Left lung (tissue), 10 donors: ENCODE measurements around the gene TRAF3IP3. TPM values are rescaled to one million over a fixed set of nuclear protein-coding genes. Genes with fewer than 3 reads are reported as not detected.
"Not testable (repeated sequence)": the region's sequence is repeated elsewhere in the genome, so short reads cannot be mapped to it uniquely, and the experiment has no call there.

Source experiments
- ATAC-seq: fragments of 200-7000 bp; cut with Tn5 transposase; one replicate; pipeline ENCODE4 v1.9.1; 2020; ENCODE audit warnings: moderate library complexity
- DNase-seq, 4 donors: peaks; one replicate each; pipeline ENCODE4 v3.0.0-alpha.2; 2013 to 2020
- H3K27ac ChIP-seq, 2 donors: fragments of 200-600 bp; sonication (generic) in 1 of 2; one replicate each; pipeline versions ENCODE4 v1.5.0 to v1.8.0; 2020 to 2021
- H3K27me3 ChIP-seq, 2 donors: fragments of 200-600 bp; sonication (generic) in 1 of 2; one replicate each; pipeline versions ENCODE4 v1.5.0 to v1.8.0; 2020 to 2021
- H3K36me3 ChIP-seq, 2 donors: fragments of 200-600 bp; sonication (generic) in 1 of 2; one replicate each; pipeline versions ENCODE4 v1.5.0 to v1.8.0; 2020 to 2021
- H3K4me1 ChIP-seq, 2 donors: fragments of 200-600 bp; one replicate each; pipeline ENCODE4 v1.8.0; 2021
- H3K4me3 ChIP-seq, 2 donors: fragments of 200-600 bp; sonication (generic) in 1 of 2; one replicate each; pipeline versions ENCODE4 v1.5.0 to v1.8.0; 2020 to 2021; ENCODE audit warnings: mild to moderate bottlenecking in 1 of 2
- H3K9me3 ChIP-seq, 2 donors: fragments of 200-600 bp; sonication (generic) in 1 of 2; one replicate each; pipeline versions ENCODE4 v1.5.0 to v1.8.0; 2020 to 2021
- intact Hi-C, 2 donors: fragments of 100-400 bp; cut with DNase I; formaldehyde crosslinking; loops; one replicate each; pipeline versions ENCODE4 v1.11.2 to v1.14.2; 2022
- polyA plus RNA-seq, 6 donors: library from polyadenylated mRNA; unstranded; fragments of 120-200 nt; gene quantifications; one replicate each; pipeline ENCODE4 v1.2.1, GENCODE V29; 2013; ENCODE audit not compliant: insufficient read length in 6 of 6
- total RNA-seq, 2 donors: library from RNA; stranded (reverse); fragmentation: NEBNext Ultra II Directional; extraction: Animal tissue kit (Norgen Biotek cat#: 25700); gene quantifications; one replicate each; pipeline ENCODE4 v1.2.1, GENCODE V29; 2021
- TF ChIP-seq, protein P1 (sequence below), 2 donors: fragments of 200-600 bp; sonication (generic) in 1 of 2; IDR thresholded peaks; one replicate each; pipeline versions ENCODE4 v1.5.0 to v1.8.0; 2021; ENCODE audit warnings: antibody characterized with exemption in 2 of 2
- donor health status: DM: no; HTN: yes; CAD: no.
- donor health status: DM: no; HTN: no; CAD: no.

Gene TRAF3IP3
- total and polyA plus RNA-seq, 8 donors = 2.2 to 13.5 (median 3.1) TPM

DNA sequence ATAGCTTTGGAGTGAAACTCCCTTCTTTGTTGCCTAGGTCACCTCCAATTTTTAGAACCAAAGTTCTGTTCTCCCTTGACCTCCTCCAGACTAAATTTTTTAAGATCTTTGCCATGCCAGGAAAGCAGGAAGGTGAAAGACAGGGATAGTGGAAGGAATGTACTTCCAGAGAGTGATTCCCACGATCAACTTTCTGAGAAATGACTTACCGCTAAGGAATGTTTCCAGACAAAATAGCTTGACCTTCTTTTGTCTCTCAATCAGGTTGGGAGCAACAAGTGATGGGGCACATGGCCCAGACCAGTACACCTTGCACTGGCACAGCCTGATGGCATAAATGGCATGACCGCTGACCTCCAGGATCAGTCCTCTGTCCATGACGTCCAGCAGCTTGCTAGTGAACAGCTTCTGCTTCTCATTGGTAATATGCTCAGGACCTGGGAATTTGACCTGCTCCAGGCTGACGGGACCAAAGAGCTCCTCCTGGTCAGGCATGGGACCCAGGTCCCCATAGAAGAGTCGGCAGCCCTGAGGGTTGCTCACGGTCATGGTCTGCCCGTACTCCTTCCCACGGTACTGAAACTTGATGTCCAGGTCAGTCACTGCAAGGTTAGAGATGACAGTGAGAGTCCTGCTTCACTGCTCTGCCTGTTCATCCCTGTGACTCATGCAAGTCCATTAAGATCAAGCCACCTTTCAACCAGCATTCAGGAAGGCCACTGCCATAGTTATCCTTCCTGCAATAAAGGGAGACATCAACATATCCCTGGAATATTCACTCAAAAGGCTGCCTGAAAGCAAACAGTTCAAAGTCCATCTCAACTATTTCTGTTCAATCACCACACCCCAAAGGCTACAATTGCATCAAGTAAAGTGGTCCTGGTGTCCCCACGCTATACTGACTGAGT lies 34.7 kb downstream of the TRAF3IP3 start:
- Histone ChIP-seq H3K27ac (no peak overlapping the region), H3K36me3 (no peaks in the 10 kb centered on the region), H3K9me3 (no peaks in the 10 kb centered on the region), H3K27me3 (peaks cover 0 to 19% of the 10 kb centered on the region in 2 donors), H3K4me3 (no peak overlapping the region), H3K4me1 (no peaks in the 10 kb centered on the region)
- intact Hi-C loops = no loop called here
- ATAC-seq = no peak
- DNase-seq = no peak
- TF ChIP-seq, protein P1, sequence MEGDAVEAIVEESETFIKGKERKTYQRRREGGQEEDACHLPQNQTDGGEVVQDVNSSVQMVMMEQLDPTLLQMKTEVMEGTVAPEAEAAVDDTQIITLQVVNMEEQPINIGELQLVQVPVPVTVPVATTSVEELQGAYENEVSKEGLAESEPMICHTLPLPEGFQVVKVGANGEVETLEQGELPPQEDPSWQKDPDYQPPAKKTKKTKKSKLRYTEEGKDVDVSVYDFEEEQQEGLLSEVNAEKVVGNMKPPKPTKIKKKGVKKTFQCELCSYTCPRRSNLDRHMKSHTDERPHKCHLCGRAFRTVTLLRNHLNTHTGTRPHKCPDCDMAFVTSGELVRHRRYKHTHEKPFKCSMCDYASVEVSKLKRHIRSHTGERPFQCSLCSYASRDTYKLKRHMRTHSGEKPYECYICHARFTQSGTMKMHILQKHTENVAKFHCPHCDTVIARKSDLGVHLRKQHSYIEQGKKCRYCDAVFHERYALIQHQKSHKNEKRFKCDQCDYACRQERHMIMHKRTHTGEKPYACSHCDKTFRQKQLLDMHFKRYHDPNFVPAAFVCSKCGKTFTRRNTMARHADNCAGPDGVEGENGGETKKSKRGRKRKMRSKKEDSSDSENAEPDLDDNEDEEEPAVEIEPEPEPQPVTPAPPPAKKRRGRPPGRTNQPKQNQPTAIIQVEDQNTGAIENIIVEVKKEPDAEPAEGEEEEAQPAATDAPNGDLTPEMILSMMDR (IDR thresholded peaks at IDR 0.05) = no peak

DNA sequence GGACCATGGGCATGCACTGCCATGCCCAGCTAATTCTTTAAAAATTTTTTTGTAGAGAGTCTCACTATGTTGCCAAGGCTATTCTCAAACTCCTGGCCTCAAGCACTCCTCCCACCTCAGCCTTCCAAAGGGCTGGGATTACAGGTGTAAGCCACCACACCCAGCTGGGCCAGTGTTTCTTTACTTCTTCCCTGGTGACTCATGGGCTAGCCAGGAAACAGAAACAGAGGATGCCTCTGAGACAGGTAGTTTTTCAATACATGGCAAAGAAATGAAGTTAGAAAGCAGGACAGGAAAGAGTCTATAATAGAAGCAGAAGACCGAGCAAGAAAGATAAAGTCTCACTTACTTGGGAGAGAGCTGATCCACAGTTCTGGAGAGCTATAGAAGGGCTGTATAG lies 36.1 kb downstream of the TRAF3IP3 start:
- H3K4me1 ChIP-seq = no peaks in the 10 kb centered on the region
- H3K36me3 ChIP-seq = no peaks in the 10 kb centered on the region
- peaks cover 0 to 18% of the 10 kb centered on the region in 2 donors for H3K27me3 ChIP-seq
- no peak overlapping the region for H3K4me3 ChIP-seq
- H3K9me3 ChIP-seq = no peaks in the 10 kb centered on the region
- H3K27ac ChIP-seq = no peak overlapping the region
- TF ChIP-seq, protein P1 (IDR thresholded peaks at IDR 0.05) = no peak
- no peak for ATAC-seq
- intact Hi-C loops = no loop called here
- no peak for DNase-seq

DNA sequence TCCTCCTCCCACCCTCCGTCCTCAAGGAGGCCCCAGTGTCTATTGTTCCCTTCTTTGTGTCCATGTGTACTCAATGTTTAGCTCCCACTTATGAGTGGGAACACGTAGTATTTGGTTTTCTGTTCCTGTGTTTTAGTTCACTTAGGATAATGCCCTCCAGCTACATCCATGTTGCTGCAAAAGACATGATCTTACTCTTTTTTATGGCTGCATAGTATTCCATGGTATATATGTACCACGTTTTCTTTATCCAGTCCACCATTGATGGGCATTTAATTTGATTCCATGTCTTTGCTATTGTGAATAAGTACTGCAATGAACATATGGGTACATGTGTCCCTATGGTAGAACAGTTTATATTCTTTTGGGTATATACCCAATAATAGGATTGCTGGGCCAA lies 37.9 kb downstream of the TRAF3IP3 start:
- H3K4me3 ChIP-seq, intact Hi-C loops, DNase-seq, H3K9me3 ChIP-seq, H3K27ac ChIP-seq, ATAC-seq, H3K4me1 ChIP-seq, H3K36me3 ChIP-seq: not testable (repeated sequence)
- peaks cover 0 to 13% of the 10 kb centered on the region in 2 donors for H3K27me3 ChIP-seq

DNA sequence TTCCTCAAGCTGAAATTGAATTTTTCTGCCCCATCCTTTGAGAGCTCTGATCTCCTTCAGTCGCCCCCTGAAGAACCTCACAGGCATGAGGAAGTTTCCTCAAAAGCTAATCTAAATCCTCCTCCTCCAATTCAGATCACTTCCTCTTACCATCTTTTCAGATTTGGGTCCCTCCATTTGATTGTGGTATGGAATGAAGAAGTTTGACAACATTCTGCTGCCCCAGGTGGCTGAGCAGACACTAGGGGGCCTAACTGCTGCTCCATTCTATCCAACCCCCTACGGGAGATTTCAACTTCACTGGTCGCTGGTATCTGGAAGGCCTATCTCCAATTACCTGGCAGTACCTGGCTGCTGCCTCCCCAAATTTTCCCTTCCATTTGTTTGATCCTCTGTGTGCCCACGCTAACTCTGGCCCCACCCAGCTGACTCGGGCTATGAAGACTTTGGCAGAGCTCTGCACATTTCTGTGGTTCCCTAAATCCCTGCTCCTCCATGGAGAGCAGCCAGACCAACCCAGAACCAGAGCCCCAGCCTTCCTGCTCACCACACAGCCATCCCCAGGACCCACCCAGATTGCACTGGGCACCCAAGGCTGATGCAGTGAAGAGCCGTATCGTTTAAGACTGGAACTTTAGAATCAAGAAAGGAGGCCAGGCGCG lies 42.3 kb downstream of the TRAF3IP3 start:
- Histone ChIP-seq H3K27ac (no peak overlapping the region), H3K9me3 (no peaks in the 10 kb centered on the region), H3K27me3 (peaks cover 0 to 11% of the 10 kb centered on the region in 2 donors), H3K4me3 (no peak overlapping the region), H3K36me3 (no peaks in the 10 kb centered on the region), H3K4me1 (no peaks in the 10 kb centered on the region)
- intact Hi-C loops = no loop called here
- DNase-seq = no peak
- TF ChIP-seq, protein P1 (IDR thresholded peaks at IDR 0.05) = no peak
- ATAC-seq = no peak

DNA sequence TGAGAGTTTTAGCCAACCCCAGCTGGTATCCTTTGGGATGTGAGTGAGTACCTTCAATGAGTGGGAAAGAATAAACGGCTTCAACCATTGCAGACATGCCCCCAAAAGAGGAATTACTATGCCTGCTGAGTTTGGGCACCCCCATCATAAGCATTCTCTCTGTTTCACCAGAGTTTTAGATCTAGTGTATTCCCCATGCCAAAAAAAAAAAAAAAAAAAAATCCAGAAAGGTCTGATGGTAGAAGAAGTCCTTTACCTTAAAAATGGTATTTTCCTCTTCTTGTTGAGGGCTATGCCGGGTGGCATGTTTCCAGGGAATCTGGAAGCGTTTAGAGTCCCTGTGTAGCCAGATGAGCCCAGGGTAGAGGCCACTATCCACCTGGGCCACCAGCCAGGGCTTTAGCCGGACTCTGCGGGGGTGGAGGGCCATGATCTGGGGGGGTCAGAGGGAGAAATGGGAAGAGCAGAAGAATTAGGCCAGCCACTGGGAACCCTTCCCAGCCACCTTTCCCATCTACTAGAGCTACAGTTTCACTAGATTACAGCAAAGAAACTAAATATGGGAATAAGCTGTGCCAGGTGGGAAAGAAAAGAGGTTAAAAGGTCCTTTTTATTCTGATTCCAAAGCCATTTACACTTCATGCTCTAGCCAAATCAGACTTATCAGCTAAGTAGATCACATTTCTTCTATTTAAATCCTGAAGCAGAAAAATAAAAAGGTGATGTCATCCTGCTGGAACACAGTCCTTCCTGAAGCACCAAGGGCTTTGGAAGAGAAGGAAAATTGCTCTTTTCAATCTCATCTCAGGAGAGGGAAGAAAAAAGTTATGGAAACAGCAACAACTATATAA lies 45.4 kb downstream of the TRAF3IP3 start:
- no peak overlapping the region for H3K4me3 ChIP-seq
- H3K36me3 ChIP-seq = no peaks in the 10 kb centered on the region
- DNase-seq = no peak
- intact Hi-C loops = no loop called here
- H3K27me3 ChIP-seq = peaks cover 0 to 17% of the 10 kb centered on the region in 2 donors
- TF ChIP-seq, protein P1 (IDR thresholded peaks at IDR 0.05) = no peak
- no peak overlapping the region for H3K27ac ChIP-seq
- peaks cover 0 to 7% of the 10 kb centered on the region in 2 donors for H3K4me1 ChIP-seq
- no peak for ATAC-seq
- no peaks in the 10 kb centered on the region for H3K9me3 ChIP-seq
